Transverse colon (tissue), 3 donors: ENCODE measurements around the gene DYNAP.

ENCODE experiments used
- EP300 ChIP-seq: sonication (generic); formaldehyde crosslinking; IDR thresholded peaks from one replicate; pipeline ENCODE4 v1.6.1; 2017; ENCODE audit warnings: antibody characterized with exemption, low read depth
- POLR2A ChIP-seq: fragments of 450-650 bp; IDR thresholded peaks from one replicate; pipeline ENCODE4 v1.6.1; 2016; ENCODE audit warnings: antibody characterized with exemption, mild to moderate bottlenecking, moderate library complexity
- TF ChIP-seq, protein P1 (sequence below), 5 experiments: fragments of 200-600 bp in 3 of 5; fragments of 450-650 bp in 2 of 5; sonication (generic) in 3 of 5; IDR thresholded peaks; 1 replicate in 2 of 5; 2 replicates in 3 of 5; pipeline ENCODE4 v1.5.1; 2016 to 2017; ENCODE audit warnings: antibody characterized with exemption in 5 of 5, inconsistent platforms in 3 of 5, mild to moderate bottlenecking in 2 of 5, moderate library complexity in 1 of 5

DNA sequence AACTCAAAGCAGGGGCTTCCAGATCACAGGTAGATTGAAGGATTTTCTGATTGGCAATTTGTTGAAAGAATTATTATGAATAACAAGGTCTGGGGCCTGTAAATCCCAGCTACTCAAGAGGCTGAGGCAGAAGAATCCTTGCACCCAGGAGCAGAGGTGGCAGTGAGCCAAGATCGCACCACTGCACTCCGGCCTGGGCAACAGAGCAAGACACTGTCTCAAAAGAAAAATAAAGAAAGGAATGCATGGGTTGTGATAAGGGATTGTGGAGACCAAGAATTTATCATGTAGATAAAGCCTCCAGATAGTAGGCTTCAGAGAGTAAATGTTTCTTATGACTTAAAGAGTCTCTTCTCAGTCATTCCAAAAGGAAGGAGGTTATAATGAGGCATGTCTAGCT, 35.8 kb upstream of the DYNAP start:
- TF ChIP-seq, protein P1, sequence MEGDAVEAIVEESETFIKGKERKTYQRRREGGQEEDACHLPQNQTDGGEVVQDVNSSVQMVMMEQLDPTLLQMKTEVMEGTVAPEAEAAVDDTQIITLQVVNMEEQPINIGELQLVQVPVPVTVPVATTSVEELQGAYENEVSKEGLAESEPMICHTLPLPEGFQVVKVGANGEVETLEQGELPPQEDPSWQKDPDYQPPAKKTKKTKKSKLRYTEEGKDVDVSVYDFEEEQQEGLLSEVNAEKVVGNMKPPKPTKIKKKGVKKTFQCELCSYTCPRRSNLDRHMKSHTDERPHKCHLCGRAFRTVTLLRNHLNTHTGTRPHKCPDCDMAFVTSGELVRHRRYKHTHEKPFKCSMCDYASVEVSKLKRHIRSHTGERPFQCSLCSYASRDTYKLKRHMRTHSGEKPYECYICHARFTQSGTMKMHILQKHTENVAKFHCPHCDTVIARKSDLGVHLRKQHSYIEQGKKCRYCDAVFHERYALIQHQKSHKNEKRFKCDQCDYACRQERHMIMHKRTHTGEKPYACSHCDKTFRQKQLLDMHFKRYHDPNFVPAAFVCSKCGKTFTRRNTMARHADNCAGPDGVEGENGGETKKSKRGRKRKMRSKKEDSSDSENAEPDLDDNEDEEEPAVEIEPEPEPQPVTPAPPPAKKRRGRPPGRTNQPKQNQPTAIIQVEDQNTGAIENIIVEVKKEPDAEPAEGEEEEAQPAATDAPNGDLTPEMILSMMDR (IDR thresholded peaks at IDR 0.05), result no peak
- TF ChIP-seq POLR2A, result no peak
- no peak for TF ChIP-seq EP300
